Upper lobe of right lung (tissue), 1 donor: ENCODE results near the gene SYNDIG1. TPM values are rescaled to one million over a fixed set of nuclear protein-coding genes. Genes with fewer than 3 reads are reported as not detected.

ENCODE experiments used
- ATAC-seq: fragments of 200-7000 bp; cut with Tn5 transposase; one replicate; pipeline ENCODE4 v1.9.1; 2020; ENCODE audit warnings: mild to moderate bottlenecking, moderate library complexity
- DNase-seq: peaks from one replicate; pipeline ENCODE4 v3.0.0-alpha.2; 2020
- H3K27ac ChIP-seq: fragments of 200-600 bp; one replicate; pipeline ENCODE4 v1.8.0; 2022
- H3K27me3 ChIP-seq: fragments of 200-600 bp; one replicate; pipeline ENCODE4 v1.8.0; 2022; ENCODE audit warnings: mild to moderate bottlenecking
- H3K36me3 ChIP-seq: fragments of 200-600 bp; one replicate; pipeline ENCODE4 v1.8.0; 2022
- H3K4me1 ChIP-seq: fragments of 200-600 bp; one replicate; pipeline ENCODE4 v1.8.0; 2022
- H3K4me3 ChIP-seq: fragments of 200-600 bp; one replicate; pipeline ENCODE4 v1.8.0; 2022; ENCODE audit warnings: mild to moderate bottlenecking
- H3K9me3 ChIP-seq: fragments of 200-600 bp; one replicate; pipeline ENCODE4 v1.8.0; 2022
- intact Hi-C: fragments of 100-400 bp; cut with DNase I; formaldehyde crosslinking; loops from one replicate; pipeline ENCODE4 v1.11.0; 2022
- total RNA-seq: library from RNA; stranded (reverse); fragmentation: NEBNext Ultra II Directional; extraction: Animal tissue kit (Norgen Biotek cat#: 25700); gene quantifications from one replicate; pipeline ENCODE4 v1.2.1, GENCODE V29; 2021
- TF ChIP-seq, protein P1 (sequence below): fragments of 200-600 bp; IDR thresholded peaks from one replicate; pipeline ENCODE4 v1.8.0; 2022; ENCODE audit warnings: antibody characterized with exemption
- donor health status: DM: no; HTN: yes; CAD: no; lungs with severe emphysema.

The SYNDIG1 gene
- total RNA-seq, 1 donor from 2014 or later = not detected

DNA sequence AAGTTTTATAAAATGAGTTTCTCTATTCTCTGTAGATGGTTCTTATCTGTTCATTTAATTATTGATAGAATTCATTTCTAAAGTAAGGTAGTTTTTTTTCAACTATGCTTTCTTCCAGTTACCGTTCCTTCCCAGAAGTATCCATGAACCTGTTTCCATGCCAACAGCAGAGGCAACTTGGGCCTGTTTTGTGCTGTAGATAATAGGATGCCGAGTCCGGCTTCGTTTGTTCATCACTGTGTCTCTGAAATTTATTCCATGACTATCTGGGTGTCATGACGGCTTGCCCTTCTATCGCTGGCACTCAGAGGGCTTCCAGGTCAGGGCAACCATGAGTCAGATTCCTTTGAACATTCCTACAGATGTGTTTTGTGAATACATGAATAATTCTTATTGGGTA lies 190.4 kb downstream of the SYNDIG1 start:
- ATAC-seq = no peak
- TF ChIP-seq, protein P1, sequence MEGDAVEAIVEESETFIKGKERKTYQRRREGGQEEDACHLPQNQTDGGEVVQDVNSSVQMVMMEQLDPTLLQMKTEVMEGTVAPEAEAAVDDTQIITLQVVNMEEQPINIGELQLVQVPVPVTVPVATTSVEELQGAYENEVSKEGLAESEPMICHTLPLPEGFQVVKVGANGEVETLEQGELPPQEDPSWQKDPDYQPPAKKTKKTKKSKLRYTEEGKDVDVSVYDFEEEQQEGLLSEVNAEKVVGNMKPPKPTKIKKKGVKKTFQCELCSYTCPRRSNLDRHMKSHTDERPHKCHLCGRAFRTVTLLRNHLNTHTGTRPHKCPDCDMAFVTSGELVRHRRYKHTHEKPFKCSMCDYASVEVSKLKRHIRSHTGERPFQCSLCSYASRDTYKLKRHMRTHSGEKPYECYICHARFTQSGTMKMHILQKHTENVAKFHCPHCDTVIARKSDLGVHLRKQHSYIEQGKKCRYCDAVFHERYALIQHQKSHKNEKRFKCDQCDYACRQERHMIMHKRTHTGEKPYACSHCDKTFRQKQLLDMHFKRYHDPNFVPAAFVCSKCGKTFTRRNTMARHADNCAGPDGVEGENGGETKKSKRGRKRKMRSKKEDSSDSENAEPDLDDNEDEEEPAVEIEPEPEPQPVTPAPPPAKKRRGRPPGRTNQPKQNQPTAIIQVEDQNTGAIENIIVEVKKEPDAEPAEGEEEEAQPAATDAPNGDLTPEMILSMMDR = no peak
- intact Hi-C loops = loop anchor here (10.0 kb wide), 1 partner anchor 55 kb away; no protein-coding TSS in a partner anchor

DNA sequence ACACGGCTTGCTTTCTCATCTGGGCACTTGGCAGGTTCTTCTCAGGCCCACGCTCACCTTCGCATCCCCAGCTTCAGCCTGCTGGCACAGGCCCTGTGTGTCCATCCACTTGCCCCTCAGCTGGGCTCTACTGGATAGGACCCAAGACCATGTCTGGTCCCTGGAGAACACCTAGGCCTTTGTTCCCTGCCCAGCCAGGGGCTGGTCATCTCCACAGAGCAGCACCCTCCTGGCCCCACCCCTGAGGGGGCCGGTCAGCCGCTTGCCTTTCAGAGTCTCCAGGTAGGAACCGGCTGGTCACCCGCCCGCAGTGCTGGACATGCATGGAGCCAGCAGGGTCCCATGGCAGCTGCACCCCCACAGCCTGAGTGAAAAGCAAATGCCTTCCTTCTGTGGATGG lies 191.2 kb downstream of the SYNDIG1 start:
- Histone ChIP-seq H3K36me3 (no peaks in the 10 kb centered on the region), H3K4me3 (no peak overlapping the region), H3K27me3 (no peaks in the 10 kb centered on the region), H3K27ac (no peak overlapping the region), H3K9me3 (no peaks in the 10 kb centered on the region), H3K4me1 (no peaks in the 10 kb centered on the region)
- DNase-seq (no peak), ATAC-seq (no peak)
- TF ChIP-seq, protein P1 = no peak
- intact Hi-C loops = no loop called here

More for the DNA sequence above, 190.4 kb downstream of the SYNDIG1 start:
- no peak for DNase-seq
- Histone ChIP-seq H3K27me3 (no peaks in the 10 kb centered on the region), H3K27ac (no peak overlapping the region), H3K4me1 (no peaks in the 10 kb centered on the region), H3K36me3 (no peaks in the 10 kb centered on the region), H3K9me3 (no peaks in the 10 kb centered on the region), H3K4me3 (no peak overlapping the region)

DNA sequence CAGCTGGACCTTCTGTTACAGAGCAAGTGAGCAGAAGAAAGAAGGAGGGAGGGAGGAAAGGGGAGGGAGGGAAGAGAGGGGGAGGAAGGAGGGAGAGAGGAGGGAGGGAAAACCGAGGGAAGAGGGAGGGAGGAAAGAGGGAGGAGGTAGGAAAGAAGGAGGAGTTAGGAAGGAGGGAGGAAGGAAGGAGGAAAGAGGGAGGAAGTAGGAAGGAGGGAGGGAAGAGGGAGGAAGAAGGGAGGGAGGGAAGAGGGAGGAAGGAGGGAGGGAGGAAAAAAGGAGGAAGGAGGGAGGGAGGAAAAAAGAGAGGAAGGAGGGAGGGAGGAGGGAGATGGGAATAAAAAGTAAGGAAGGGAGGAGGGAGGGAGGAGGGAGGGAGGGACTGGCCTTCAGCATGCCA lies 191.8 kb downstream of the SYNDIG1 start:
- Histone ChIP-seq H3K4me1 (no peaks in the 10 kb centered on the region), H3K9me3 (no peaks in the 10 kb centered on the region), H3K27ac (no peak overlapping the region), H3K4me3 (no peak overlapping the region), H3K27me3 (no peaks in the 10 kb centered on the region), H3K36me3 (no peaks in the 10 kb centered on the region)
- ATAC-seq (no peak), DNase-seq (no peak)
- TF ChIP-seq, protein P1 = no peak
- intact Hi-C loops = no loop called here

DNA sequence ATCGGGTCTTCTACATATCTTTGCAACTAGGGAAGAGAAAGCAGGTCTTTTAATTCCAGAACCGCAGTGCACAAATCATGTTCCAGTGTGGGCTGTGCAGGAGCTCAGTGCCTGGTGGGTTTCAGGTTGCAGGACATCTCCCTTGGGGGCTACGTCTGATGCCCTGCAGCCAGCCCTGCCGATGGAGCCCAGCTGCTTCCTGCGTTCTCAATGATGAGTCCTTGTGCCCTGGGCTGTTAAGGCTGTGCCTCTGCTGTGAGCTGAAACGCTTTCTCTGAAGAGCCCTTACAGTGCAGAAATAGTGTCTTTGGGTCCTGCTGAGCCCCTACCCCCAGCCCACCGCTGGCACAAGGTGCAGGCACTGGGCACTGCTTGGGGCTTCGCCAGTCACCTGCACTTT lies 192.9 kb downstream of the SYNDIG1 start:
- intact Hi-C loops = no loop called here

DNA sequence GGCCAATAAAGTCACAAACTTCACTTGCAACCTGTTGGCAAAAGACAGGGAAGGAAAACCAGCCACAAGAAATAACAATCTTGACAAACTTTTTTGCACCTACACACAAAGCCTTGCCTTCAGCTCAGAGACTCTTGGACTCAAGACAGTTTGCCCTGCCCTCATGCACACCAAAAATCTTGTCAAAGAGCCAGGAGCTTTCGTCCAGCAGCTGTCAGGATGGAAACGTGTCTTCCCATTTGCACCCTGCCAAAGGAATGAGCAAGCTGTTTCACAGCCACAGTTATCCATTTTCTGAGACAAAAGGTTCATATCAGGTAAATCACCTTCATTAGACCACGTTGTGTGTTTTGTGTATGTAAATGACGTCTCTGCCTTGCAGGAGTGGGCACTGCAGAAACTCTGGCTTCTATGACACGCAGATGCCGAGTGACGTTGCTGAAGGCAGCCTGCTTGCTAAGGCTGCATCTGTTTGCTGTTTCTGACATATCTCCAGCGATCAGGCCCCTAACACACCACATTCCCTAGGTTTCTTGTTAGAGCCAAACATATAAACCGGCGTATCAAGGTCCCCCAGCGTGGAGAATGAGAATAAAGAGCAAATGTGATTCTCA lies 193.4 kb downstream of the SYNDIG1 start:
- TF ChIP-seq, protein P1 = no peak
- Histone ChIP-seq H3K36me3 (no peaks in the 10 kb centered on the region), H3K9me3 (no peaks in the 10 kb centered on the region), H3K27me3 (no peaks in the 10 kb centered on the region), H3K27ac (no peak overlapping the region), H3K4me1 (no peaks in the 10 kb centered on the region), H3K4me3 (no peak overlapping the region)
- DNase-seq (no peak), ATAC-seq (no peak)
- intact Hi-C loops = no loop called here

More for the DNA sequence above, 192.9 kb downstream of the SYNDIG1 start:
- no peak for DNase-seq
- Histone ChIP-seq H3K9me3 (no peaks in the 10 kb centered on the region), H3K27ac (no peak overlapping the region), H3K4me3 (no peak overlapping the region), H3K4me1 (no peaks in the 10 kb centered on the region), H3K36me3 (no peaks in the 10 kb centered on the region), H3K27me3 (no peaks in the 10 kb centered on the region)
- no peak for ATAC-seq
- TF ChIP-seq, protein P1 = no peak

DNA sequence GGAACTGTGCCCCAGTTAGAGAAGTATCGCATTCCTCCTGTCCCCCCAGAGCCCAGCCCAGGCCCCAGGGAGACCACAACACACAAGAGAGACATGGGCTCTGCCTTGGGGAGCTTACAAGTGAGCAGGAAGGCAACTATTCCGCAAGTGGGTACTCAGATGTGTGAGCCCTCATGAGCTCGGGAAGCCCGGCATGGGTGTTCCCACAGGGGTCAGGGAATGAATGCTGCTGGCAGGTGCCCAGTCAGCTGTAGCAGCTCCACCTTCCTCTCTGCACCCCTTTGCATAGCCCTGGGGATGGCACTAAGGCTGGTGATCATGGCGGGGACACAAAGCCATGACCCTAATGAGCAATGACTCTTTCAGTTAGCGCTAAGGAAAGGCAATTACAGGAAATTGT lies 194.1 kb downstream of the SYNDIG1 start:
- DNase-seq (no peak), ATAC-seq (no peak)
- Histone ChIP-seq H3K4me3 (no peak overlapping the region), H3K4me1 (no peaks in the 10 kb centered on the region), H3K9me3 (no peaks in the 10 kb centered on the region), H3K27me3 (no peaks in the 10 kb centered on the region), H3K27ac (no peak overlapping the region), H3K36me3 (no peaks in the 10 kb centered on the region)
- intact Hi-C loops = no loop called here
- TF ChIP-seq, protein P1 = no peak
